ENCODE data around the gene TRA2A. TPM values are rescaled to one million over a fixed set of nuclear protein-coding genes. Genes with fewer than 3 reads are reported as not detected.

The TRA2A gene
- total and polyA plus RNA-seq, 9 of the 15 experiments (the other 6 are each of a cell fraction or from before 2014, with no cell fraction given): 22.7 to 210 (median 73.9) TPM

DNA sequence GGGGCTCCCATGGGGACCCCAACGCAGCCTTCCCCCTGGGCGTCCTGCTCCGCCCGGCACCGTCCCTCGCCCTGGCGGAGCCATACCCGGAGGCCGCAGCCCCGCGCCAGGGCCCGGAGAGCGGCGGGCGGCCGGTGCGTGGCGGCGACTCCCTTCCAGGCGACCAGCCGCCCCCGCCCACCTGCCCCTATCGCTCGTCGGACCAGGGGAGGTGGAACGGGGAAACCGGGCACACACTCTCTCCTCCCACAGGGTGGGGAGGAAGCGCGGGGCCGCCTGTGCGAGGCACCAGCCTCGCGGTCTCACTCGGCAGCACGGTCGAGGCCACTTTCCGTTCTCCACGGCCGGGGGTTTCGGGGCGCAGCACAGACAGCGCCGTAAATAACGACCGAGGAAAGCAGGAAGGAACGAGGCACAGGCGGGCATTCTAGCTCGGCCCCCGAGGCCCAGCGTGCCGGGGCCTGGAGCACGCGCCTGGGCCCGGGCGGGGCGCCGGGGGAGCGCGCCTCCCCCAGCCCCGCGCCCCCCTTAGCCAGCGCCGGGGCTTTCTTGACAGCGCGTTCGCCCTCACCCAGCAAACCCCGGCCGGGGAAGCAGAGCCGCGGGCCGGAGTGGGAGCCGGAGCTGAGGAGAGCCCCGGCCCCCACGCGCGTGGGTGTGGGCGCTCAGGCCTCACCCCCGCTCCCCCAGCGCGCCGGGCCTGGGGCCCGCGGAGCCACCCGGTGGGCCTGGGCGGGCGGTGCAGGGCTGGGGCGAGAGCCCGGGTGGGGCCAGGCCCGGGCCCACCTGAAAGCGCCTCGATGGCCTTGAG lies 62.4 kb downstream of the TRA2A start (continued):
- TF ChIP-seq ZNF24 (IDR thresholded peaks at IDR 0.05) (no peak), BHLHE40 (IDR thresholded peaks at IDR 0.05; ENCODE audit: low read length) (peak; percentile 30), PTTG1 (tag; IDR thresholded peaks at IDR 0.05; ENCODE audit: low read depth) (no peak), ZFP30 (CRISPR knock-in tag; IDR thresholded peaks at IDR 0.05; ENCODE audit: borderline replicate concordance) (no peak), CHD1 (IDR thresholded peaks at IDR 0.05; ENCODE audit: low read length) (peak; percentile 96), GTF2A2 (tag; IDR thresholded peaks at IDR 0.05) (no peak), RBBP5 (IDR thresholded peaks at IDR 0.05; ENCODE audit: borderline replicate concordance, insufficient read depth, low read length, poor library complexity, severe bottlenecking) (peak; percentile 82), FUS (optimal IDR thresholded peaks at IDR 0.05; ENCODE audit: low read depth, low read length) (peak; percentile 72), THAP7 (CRISPR knock-in tag; IDR thresholded peaks at IDR 0.05) (no peak), ZNF512 (tag; IDR thresholded peaks at IDR 0.05) (no peak), CREM (IDR thresholded peaks at IDR 0.05; ENCODE audit: low read depth) (0 out of 2 replicates have a peak, but pooled peaks have one; percentile 23), XRCC3 (IDR thresholded peaks at IDR 0.05) (no peak), SMARCE1 (IDR thresholded peaks at IDR 0.05) (no peak), ZNF41 (CRISPR knock-in tag; conservative IDR thresholded peaks at IDR 0.05) (no peak), POLR2G (IDR thresholded peaks at IDR 0.05; ENCODE audit: low read depth, low read length) (peak; percentile 90), COPS2 (conservative IDR thresholded peaks at IDR 0.05) (no peak), MXD1 (CRISPR knock-in tag; IDR thresholded peaks at IDR 0.05; ENCODE audit: borderline replicate concordance, poor library complexity, severe bottlenecking) (no peak), XRCC5 (IDR thresholded peaks at IDR 0.05; ENCODE audit: low read depth, low read length) (no peak)
- TF ChIP-seq, protein P1, sequence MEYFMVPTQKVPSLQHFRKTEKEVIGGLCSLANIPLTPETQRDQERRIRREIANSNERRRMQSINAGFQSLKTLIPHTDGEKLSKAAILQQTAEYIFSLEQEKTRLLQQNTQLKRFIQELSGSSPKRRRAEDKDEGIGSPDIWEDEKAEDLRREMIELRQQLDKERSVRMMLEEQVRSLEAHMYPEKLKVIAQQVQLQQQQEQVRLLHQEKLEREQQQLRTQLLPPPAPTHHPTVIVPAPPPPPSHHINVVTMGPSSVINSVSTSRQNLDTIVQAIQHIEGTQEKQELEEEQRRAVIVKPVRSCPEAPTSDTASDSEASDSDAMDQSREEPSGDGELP (CRISPR knock-in tag; IDR thresholded peaks at IDR 0.05; ENCODE audit: borderline replicate concordance): peak; percentile 38; the same call in 1 of the 2 replicates
- TF ChIP-seq, protein P2, sequence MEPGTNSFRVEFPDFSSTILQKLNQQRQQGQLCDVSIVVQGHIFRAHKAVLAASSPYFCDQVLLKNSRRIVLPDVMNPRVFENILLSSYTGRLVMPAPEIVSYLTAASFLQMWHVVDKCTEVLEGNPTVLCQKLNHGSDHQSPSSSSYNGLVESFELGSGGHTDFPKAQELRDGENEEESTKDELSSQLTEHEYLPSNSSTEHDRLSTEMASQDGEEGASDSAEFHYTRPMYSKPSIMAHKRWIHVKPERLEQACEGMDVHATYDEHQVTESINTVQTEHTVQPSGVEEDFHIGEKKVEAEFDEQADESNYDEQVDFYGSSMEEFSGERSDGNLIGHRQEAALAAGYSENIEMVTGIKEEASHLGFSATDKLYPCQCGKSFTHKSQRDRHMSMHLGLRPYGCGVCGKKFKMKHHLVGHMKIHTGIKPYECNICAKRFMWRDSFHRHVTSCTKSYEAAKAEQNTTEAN (CRISPR knock-in tag; IDR thresholded peaks at IDR 0.05): no peak
- TF ChIP-seq, protein P3, sequence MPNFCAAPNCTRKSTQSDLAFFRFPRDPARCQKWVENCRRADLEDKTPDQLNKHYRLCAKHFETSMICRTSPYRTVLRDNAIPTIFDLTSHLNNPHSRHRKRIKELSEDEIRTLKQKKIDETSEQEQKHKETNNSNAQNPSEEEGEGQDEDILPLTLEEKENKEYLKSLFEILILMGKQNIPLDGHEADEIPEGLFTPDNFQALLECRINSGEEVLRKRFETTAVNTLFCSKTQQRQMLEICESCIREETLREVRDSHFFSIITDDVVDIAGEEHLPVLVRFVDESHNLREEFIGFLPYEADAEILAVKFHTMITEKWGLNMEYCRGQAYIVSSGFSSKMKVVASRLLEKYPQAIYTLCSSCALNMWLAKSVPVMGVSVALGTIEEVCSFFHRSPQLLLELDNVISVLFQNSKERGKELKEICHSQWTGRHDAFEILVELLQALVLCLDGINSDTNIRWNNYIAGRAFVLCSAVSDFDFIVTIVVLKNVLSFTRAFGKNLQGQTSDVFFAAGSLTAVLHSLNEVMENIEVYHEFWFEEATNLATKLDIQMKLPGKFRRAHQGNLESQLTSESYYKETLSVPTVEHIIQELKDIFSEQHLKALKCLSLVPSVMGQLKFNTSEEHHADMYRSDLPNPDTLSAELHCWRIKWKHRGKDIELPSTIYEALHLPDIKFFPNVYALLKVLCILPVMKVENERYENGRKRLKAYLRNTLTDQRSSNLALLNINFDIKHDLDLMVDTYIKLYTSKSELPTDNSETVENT (CRISPR knock-in tag; IDR thresholded peaks at IDR 0.05): no peak

Data from K562 (cell line).